ENCODE results near the gene CAMTA1. TPM values are rescaled to one million over a fixed set of nuclear protein-coding genes. Genes with fewer than 3 reads are reported as not detected.
A peak's percentile ranks its signal among the peaks of the same experiment; 100 is the strongest.

CAMTA1 gene
- total and polyA plus RNA-seq, 9 of the 15 experiments (the other 6 are each of a cell fraction or from before 2014, with no cell fraction given), result 43.9 to 161 (median 65.9) TPM

DNA sequence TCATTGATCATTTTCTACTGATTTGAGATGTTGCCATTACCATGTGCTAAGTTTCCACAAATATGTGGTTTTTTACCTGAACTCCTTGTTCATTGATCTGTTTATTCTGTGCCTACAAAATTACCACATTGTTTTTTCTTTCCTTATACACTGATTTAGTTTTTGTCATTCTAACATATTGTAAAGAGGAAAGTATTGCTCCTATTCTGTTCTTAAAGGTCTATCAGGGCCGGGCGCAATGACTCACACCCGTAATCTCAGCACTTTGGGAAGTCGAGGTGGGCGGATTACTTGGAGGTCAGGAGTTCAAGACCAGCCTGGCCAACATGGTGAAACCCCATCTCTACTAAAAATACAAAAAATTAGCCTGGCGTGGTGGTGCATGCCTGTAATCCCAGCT, 75.1 kb downstream of the CAMTA1 start:
- H3K9me1 ChIP-seq (ENCODE audit: control insufficient read depth, insufficient read depth, low read length), result no peaks in the 10 kb centered on the region
- H3K27ac ChIP-seq (ENCODE audit: extremely low read depth, low read depth, low read length), result no peak overlapping the region
- H4K20me1 ChIP-seq (replicated peaks; ENCODE audit: control insufficient read depth, insufficient read depth, low read length), result peaks cover 4% of the 10 kb centered on the region; the same call in 1 of the 2 replicates
- in situ Hi-C loops (cut with MboI), result no loop called here
- no peak for FAIRE-seq
- WGBS (ENCODE audit: insufficient coverage, low coverage, missing lambda C conversion rate), result 39% methylated on average over 6 of the region's 6 CpGs
- no peak overlapping the region for H2AFZ ChIP-seq (ENCODE audit: low read depth, low read length)
- TF ChIP-seq PHF21A (IDR thresholded peaks at IDR 0.05; ENCODE audit: borderline replicate concordance, low read depth), result 0 out of 2 replicates have a peak, but pooled peaks have one; percentile 19
- TF ChIP-seq EGR1 (conservative IDR thresholded peaks at IDR 0.05), result peak; percentile 77
- TF ChIP-seq RHOXF2B (CRISPR knock-in tag; conservative IDR thresholded peaks at IDR 0.05), result no peak
- TF ChIP-seq SMAD3 (CRISPR knock-in tag; conservative IDR thresholded peaks at IDR 0.05), result no peak
- TF ChIP-seq PURB (CRISPR knock-in tag; IDR thresholded peaks at IDR 0.05; ENCODE audit: low read depth), result no peak
- no peak for TF ChIP-seq SRSF7 (optimal IDR thresholded peaks at IDR 0.05; ENCODE audit: low read depth, low read length)
- peak; percentile 75 to 79; a peak in 3 of 4 replicates for TF ChIP-seq KDM1A (IDR thresholded peaks at IDR 0.05)
- TF ChIP-seq JUND (IDR thresholded peaks at IDR 0.05; ENCODE audit: borderline replicate concordance, low read depth, low read length), result peak; percentile 25; the same call in 1 of the 2 replicates
- TF ChIP-seq JUND (tag; IDR thresholded peaks at IDR 0.05; ENCODE audit: borderline replicate concordance, low read depth, low read length), result no peak; the same call in 2 of the 3 replicates
- TF ChIP-seq COPS2 (conservative IDR thresholded peaks at IDR 0.05), result no peak
- no TSS peak for BruUV-seq (replicated peaks)
- no peaks in the 10 kb centered on the region for H3K36me3 ChIP-seq (ENCODE audit: control insufficient read depth, insufficient read depth, low read length)
- CTCF ChIA-PET (ENCODE audit: low intra/inter-chr PET ratio), result no interaction called here
- no peak for ATAC-seq
- no peaks in the 10 kb centered on the region for H3K79me2 ChIP-seq (ENCODE audit: control insufficient read depth, insufficient read depth, low read length)
- no peak overlapping the region for H3K4me2 ChIP-seq (ENCODE audit: insufficient read depth, low read length)
- POLR2A ChIA-PET, result no interaction called here
- no peaks in the 10 kb centered on the region for H3K9me3 ChIP-seq (replicated peaks; ENCODE audit: control insufficient read depth, insufficient read depth, low read depth, low read length)
- H3K9ac ChIP-seq (ENCODE audit: insufficient read depth in 1 of 2, low read depth in 2 of 2, low read length in 2 of 2), result no peak overlapping the region
- H3K4me1 ChIP-seq (replicated peaks in 1 of 2; ENCODE audit: control insufficient read depth in 2 of 2, insufficient read depth in 2 of 2, low read length in 2 of 2), result no peaks in the 10 kb centered on the region
- intact Hi-C loops (cut with micrococcal nuclease), result no loop called here
- peak in 1 of 4 experiments; percentile 13 for DNase-seq (ENCODE audit: extremely low read depth in 1 of 4, low spot score in 3 of 4)
- no peaks in the 10 kb centered on the region for H3K27me3 ChIP-seq (ENCODE audit: control insufficient read depth in 2 of 2, insufficient read depth in 2 of 2, low read length in 2 of 2)
- no peak overlapping the region for H3K4me3 ChIP-seq
